Ishikawa (cell line): Measurements from ENCODE around the gene LIMCH1.

Experiments
- EGR1 ChIP-seq: IDR thresholded peaks from 2 replicates; pipeline ENCODE4 v1.6.1; 2012
- RAD21 ChIP-seq: IDR thresholded peaks from 2 replicates; pipeline ENCODE4 v1.6.1; 2012; ENCODE audit warnings: low read depth
- TAF1 ChIP-seq: IDR thresholded peaks from 2 replicates; pipeline ENCODE4 v1.6.1; 2012; ENCODE audit warnings: low read depth, mild to moderate bottlenecking
- YY1 ChIP-seq: IDR thresholded peaks from 2 replicates; pipeline ENCODE4 v1.6.1; 2012; ENCODE audit warnings: low read depth

GRCh38 chr4:41625531-41625930, 87.6 kb downstream of the LIMCH1 start:
- TF ChIP-seq YY1 (no peak), RAD21 (no peak), EGR1 (no peak), TAF1 (no peak)
